ENCODE data around the gene KSR1. TPM values are rescaled to one million over a fixed set of nuclear protein-coding genes. Genes with fewer than 3 reads are reported as not detected.
"Not testable (repeated sequence)": the region's sequence is repeated elsewhere in the genome, so short reads cannot be mapped to it uniquely, and the experiment has no call there.

The KSR1 gene
- total RNA-seq, 1 donor from 2014 or later: 114 TPM

- no peak for TF ChIP-seq CTCF (IDR thresholded peaks at IDR 0.05)
- H3K36me3 Mint-ChIP-seq (ENCODE audit: low read depth): no peaks in the 10 kb centered on the region
- POLR2A ChIA-PET: no interaction called here
- H3K27me3 Mint-ChIP-seq: no peaks in the 10 kb centered on the region
- DNase-seq (no peak), ATAC-seq (ENCODE audit: low read depth) (no peak)
- intact Hi-C loops (cut with micrococcal nuclease): no loop called here
- no peaks in the 10 kb centered on the region for H3K9me3 Mint-ChIP-seq
- H3K27ac Mint-ChIP-seq: no peak overlapping the region
- no peak overlapping the region for H3K4me3 Mint-ChIP-seq
- H3K4me1 Mint-ChIP-seq: no peaks in the 10 kb centered on the region
- CTCF ChIA-PET: interaction anchor here (2.1 kb wide), 1 partner anchor 9 kb away, joined by 8 read pairs; no protein-coding TSS in a partner anchor
Measured at GRCh38 chr17:27663936-27664605, 207.8 kb downstream of the KSR1 start.

- H3K4me3 Mint-ChIP-seq: no peak overlapping the region
- H3K27ac Mint-ChIP-seq: no peak overlapping the region
- H3K9me3 Mint-ChIP-seq: no peaks in the 10 kb centered on the region
- no peak for TF ChIP-seq CTCF (IDR thresholded peaks at IDR 0.05)
- DNase-seq (no peak), ATAC-seq (ENCODE audit: low read depth) (no peak)
- POLR2A ChIA-PET: no interaction called here
- intact Hi-C loops (cut with micrococcal nuclease): no loop called here
- no peaks in the 10 kb centered on the region for H3K36me3 Mint-ChIP-seq (ENCODE audit: low read depth)
- H3K27me3 Mint-ChIP-seq: no peaks in the 10 kb centered on the region
- H3K4me1 Mint-ChIP-seq: no peaks in the 10 kb centered on the region
- CTCF ChIA-PET: interaction anchor here (2.1 kb wide), 1 partner anchor 10 kb away, joined by 8 read pairs; no protein-coding TSS in a partner anchor
Measured at GRCh38 chr17:27664606-27664965, 208.3 kb downstream of the KSR1 start.

- DNase-seq (no peak), ATAC-seq (ENCODE audit: low read depth) (no peak)
- ChIA-PET CTCF (no interaction called here), POLR2A (no interaction called here)
- Mint-ChIP-seq H3K4me3 (no peak overlapping the region), H3K36me3 (ENCODE audit: low read depth) (no peaks in the 10 kb centered on the region), H3K27ac (no peak overlapping the region), H3K9me3 (no peaks in the 10 kb centered on the region), H3K27me3 (no peaks in the 10 kb centered on the region), H3K4me1 (no peaks in the 10 kb centered on the region)
- intact Hi-C loops (cut with micrococcal nuclease): no loop called here
- TF ChIP-seq CTCF (IDR thresholded peaks at IDR 0.05): no peak
Measured at GRCh38 chr17:27665549-27665948, 209.3 kb downstream of the KSR1 start.

GRCh38 chr17:27666270-27666669 lies 210.0 kb downstream of the KSR1 start:
- CTCF ChIA-PET: interaction anchor here (1.0 kb wide), 1 partner anchor 408 kb away, joined by 3 read pairs; no protein-coding TSS in a partner anchor
- H3K4me1 Mint-ChIP-seq; H3K4me3 Mint-ChIP-seq; H3K27me3 Mint-ChIP-seq; H3K9me3 Mint-ChIP-seq; ATAC-seq (ENCODE audit: low read depth); H3K36me3 Mint-ChIP-seq (ENCODE audit: low read depth); H3K27ac Mint-ChIP-seq; intact Hi-C loops (cut with micrococcal nuclease); DNase-seq; POLR2A ChIA-PET: not testable (repeated sequence)

DNA sequence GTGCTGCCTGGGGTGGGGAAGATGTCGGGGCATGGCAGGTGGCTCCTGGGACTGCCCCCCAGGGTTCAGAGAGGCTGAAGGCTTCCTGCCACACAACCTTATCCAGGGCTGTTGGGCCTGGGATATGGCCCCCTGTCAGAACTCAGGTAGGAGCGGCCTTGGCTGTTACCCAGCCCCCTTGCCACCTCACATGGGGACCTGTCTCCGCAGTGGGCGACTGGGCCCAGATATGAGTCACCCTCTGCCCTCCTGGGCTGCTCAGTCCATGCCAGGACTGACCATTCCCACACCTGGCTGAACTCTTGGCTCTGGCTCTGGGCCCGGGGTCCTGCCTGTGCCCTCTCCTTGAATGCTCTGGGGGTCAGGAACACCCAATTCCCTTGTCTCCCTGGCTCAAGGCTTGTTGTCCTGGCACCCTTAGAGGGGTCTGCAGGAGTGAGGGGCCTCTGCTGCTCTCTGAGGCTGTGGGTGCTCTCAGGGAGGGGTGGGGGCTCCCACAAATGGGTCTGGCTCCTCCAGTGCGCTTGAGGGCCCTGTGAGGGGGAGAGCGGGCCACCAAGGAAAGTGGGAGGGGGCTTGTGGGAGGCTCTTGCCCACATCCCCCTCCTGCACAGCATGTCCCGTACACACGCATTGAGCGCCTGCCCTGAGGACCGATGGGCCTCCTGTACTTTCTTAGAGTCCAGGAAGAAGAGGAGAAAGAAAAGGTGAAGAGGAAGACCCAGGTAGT lies 210.7 kb downstream of the KSR1 start:
- ChIA-PET POLR2A (no interaction called here), CTCF (interaction anchor here (1.0 kb wide), 1 partner anchor 409 kb away, joined by 3 read pairs; no protein-coding TSS in a partner anchor)
- ATAC-seq (ENCODE audit: low read depth) (no peak), DNase-seq (no peak)
- Mint-ChIP-seq H3K4me1 (no peaks in the 10 kb centered on the region), H3K9me3 (no peaks in the 10 kb centered on the region), H3K36me3 (ENCODE audit: low read depth) (no peaks in the 10 kb centered on the region), H3K27ac (no peak overlapping the region), H3K27me3 (no peaks in the 10 kb centered on the region), H3K4me3 (no peak overlapping the region)
- intact Hi-C loops (cut with micrococcal nuclease): no loop called here
- no peak for TF ChIP-seq CTCF (IDR thresholded peaks at IDR 0.05)
